ENCODE measurements around the gene SUSD6.
"Not testable (repeated sequence)": the region's sequence is repeated elsewhere in the genome, so short reads cannot be mapped to it uniquely, and the experiment has no call there.

Gene SUSD6

DNA sequence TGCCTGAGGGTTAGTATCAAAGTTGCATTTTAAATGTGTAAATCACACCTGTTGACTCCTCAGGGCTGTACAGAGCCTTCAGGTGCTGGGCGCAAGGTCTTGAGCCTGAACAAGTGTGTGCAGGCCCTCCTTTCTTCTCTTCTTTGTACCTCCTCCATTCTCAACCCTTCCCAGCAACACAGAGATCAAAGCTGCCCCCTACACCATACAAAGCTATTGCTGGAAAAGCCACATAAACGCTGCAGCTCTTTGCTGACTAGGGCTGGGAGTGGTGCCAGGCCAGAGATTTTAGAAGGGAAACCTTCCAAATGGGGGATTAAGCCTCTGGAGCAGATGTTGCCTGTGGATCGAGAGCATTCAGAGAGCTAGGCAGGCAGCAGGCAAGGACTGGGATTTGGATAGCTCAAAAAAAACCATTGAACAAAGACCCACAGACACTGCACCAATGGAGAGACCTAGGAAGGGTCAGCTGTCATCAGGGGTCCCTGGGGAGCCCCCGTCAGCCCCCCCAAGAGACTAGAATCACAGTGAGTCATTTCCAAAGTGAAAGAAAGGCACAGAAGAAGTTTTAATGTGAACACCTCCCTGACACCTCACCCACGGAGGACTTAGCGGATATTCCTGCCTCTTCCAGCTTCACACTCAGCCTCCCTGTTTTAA, 18.2 kb upstream of the SUSD6 start:
- DNase-seq = no peak

DNA sequence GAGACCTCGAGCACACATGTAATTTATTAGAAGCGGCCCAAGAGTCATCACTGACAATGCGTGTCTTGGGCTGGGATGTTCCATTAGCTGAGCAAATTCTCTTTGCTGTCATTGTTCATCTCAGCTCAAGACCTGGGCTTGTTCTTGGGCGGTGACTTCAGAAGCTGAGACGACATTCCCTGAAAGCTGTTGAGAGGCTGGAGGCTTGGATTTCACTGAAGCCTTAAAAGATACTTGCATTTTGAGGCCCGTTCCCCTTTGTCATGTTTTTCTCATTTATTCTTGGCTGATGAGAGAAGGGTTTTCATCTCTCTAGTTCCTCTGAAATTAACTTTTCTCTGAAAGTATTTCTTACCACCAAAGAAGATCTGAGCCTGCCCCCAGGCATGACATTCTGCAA, 16.6 kb upstream of the SUSD6 start:
- no peak for DNase-seq

DNA sequence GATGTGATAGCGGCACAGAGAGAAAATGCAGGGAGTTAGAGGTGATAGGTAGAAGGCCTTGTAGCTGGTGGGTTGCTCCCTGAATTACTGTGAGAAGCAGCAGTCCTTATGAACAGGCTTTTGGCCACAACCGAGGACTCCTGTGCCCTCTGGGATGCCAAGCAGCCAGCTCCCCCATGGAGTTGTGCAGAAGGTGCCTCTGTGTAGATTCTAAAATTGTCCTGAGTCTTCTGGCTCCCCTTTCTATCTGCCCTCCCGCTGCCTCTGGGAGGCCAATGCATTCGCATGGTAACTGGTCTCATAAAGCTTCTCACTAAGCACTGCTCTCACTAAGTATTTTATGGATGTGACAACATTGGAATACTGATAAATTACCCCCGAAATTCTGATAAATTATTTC, 16.1 kb upstream of the SUSD6 start:
- DNase-seq = no peak

DNA sequence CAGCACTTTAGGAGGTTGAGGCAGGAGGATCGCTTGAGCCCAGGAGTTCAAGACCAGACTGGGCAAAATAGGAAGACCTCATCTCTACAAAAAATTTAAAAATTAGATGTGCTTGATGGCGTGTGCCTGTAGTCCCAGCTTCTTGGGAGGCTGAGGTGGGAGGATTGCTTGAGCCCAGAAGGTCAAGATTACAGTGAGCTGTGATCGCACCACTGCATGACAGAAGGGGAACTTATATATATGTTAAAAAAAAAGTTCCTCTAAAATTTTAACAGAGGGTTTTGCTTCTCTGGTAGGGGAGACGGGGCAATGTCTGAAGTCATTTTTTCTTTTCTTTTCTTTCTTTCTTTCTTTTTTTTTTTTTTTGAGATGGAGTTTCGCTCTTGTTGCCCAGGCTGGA, 12.0 kb upstream of the SUSD6 start:
- not testable (repeated sequence) for DNase-seq

DNA sequence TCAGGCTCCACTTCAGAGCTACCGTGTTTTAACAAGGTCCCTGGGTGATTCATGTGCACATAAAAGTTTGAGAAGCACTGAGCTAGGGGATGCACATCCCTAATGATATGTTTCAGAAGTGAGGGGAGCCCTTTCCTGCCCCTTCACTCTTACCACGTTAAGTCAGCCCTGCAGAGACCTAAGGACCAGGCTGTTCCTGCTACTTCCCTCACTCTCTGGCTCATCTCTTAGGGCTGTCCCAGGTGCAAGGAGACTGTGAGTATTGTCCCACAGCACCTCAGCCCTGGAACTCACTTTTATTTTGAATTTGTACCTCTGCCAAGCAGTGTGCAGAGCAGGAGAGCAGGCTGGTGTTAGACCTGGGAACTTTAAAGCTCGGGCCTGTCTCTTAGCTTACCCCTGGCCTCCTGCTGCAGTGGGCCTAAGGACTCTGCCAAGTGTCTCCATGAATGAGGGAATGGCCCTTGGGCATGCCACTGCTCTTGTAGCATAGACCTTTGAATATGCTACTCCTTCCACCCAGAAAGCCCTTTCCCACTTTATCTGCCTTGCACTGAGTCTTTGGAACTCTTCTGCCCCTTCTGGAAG, 11.0 kb upstream of the SUSD6 start:
- no peak for DNase-seq

DNA sequence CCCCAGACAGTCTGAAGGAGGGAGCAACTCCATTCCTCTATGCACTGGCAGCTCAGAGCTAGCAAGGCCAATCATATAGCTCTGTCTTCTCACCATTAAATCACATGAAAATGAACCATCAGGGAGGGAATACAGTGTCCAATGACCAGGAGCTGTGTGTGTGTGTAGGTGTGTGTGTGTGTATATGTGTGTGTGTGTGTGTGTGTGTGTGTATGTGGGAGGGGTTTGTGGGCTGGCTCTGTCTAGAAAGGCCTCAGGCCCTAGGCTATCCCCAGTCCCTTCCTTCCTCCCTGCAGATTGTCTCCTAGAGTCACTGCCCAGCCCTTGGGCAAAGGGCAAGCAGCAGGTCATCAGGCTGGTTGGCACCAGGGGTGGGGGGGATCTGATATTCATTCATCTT, 5.7 kb upstream of the SUSD6 start:
- DNase-seq = peak; percentile 59

DNA sequence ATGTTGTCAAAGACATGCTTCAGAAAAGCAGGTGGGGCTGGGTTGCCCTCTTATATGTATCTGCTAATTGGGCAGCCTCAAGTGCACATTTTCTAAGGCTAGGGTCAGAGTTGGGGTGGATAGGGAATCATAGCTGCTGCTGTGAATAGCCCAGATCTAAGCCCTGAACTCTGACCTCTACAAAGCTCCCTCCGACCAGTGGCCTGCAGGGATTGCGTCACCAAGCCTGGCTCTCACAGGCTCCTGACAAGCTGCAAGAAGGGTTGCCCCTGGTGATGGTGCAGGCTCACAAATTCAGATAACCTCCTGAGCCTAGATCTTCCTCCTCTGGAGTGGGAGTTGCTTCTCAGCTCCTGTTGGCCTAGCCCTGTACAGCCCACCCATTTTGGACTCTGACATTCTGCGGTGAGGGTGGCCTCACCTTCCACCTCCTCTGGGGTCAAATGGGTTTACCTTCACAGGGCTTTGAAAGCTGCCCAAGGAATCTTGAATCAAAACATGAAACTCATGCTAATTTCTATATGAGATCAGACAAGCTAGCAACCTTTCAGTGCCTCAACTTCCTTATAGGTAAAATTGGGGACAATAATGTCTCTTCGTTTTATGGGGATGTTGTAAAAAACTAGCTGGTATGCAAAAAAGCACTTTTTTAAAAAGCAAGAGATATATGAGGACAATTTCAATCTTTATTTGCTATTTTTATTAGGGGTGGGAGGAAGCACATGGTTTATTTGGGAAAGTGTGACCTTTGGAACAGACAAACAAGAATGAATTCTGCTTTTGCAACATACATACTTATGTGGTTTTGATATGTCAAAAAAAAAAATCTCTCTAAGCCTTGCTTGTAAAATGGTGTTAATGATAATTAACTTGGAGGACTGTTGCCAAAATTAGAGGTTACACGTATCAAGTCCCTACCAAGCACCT, 4.9 kb upstream of the SUSD6 start:
- peak; percentile 79 for DNase-seq

DNA sequence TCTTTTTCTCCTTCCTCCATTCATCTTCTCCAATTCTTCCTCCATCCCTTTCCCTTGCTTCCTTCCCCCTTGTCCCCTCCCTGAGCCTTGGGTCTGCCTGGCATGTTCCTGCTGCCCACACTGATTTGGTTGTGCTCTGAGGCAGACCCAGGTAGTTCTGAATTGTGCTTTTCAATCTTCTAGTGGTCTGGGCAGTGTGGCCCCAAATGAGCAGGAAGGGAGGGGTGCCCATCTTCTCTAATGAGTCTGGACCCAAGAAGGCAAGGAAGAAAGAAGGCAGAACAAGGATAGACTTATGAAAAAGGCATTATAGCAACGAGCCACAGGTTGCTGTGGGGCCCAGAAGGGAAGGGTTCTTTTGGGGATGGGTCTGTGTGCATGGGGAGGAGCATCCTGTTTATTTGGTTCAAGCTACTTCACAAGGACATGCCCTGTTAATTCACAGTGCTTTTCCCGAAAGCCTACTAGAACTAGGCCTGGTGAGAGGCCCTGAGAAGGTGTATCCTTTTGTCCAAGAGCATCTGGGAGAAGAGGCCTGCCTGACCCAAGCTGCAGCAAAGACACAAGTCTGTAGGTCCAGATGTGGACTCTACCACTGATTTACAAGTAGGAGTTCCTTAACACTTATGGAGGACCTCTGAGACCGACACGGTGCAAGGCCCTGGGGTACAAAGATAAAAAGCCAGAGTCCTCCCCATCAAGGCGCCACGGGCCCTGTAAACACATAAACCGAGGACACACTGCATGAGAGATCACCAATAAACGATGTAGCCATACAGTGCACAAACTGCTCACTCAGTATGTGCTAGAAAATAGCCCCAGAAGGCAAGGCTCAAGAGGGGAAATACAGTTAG, 1.1 kb upstream of the SUSD6 start:
- DNase-seq = no peak

DNA sequence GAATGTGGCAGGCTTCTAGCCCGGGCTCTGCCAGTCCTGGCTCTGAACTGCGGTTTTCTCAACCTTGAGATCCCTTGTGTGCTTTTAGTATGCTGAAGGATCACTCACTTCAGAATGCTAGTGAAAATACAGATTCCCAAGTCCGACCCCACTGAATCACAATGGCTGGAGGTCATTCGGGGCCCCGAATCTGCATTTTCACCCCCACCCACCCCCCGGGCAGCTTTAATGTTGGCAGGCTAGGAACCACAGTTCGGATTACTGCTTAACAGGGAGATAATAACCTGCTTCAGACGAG, 573 bp upstream of the SUSD6 start:
- DNase-seq = no peak

DNA sequence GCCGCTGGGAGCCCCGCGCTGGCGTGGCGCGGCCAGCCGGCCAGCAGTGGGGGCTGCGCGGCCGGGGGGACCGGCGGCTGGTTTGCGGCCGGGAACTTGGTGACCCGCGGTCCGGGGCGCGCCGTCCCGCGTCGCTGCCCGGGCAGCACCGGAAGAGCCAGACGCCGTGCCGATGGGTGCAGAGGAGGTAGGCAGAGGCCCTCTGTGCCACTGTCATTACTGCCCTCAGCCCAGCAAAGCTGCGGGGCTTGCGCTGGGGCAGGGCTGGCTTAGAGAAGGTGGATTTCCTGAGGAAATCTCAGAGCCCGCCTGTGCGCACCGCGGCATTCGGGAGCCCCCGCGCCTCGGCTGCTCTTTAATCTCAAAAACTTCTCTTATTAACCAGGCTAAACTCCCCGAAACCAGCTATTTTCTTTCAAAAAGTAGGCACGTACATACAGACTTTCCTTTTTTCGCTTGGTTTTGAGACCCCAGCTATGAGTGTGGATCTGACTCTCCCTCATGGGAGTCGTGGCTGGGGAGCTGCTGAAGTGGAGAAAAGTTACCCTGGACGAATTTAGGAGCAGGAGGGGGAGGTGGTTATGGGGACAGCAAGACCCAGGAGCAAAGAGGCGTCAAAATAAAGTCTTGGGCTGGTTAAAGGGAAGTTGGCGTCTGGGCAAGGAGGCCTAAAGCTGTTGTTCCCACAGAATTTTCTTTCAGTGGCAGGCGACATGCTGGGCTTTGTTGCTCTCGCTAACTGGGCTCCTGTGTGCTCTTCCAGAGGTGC, 802 bp downstream of the SUSD6 start:
- DNase-seq = no peak

DNA sequence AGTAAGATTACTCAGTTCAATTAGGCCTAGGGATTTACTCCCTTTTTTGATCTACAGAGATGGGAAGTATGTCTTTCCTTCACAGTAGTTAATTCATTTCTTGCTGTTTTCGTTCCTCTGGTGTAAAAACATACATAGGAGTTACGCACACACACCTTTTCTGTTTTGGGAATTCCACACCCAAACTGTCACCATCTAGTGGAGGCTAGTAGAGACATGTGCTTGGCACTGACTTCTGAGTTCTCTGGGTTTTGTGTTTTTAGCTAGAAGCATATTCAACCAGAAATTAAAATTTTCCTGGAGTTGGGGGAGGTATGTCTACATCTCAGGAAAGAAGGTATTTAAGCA, 1.4 kb downstream of the SUSD6 start:
- no peak for DNase-seq

DNA sequence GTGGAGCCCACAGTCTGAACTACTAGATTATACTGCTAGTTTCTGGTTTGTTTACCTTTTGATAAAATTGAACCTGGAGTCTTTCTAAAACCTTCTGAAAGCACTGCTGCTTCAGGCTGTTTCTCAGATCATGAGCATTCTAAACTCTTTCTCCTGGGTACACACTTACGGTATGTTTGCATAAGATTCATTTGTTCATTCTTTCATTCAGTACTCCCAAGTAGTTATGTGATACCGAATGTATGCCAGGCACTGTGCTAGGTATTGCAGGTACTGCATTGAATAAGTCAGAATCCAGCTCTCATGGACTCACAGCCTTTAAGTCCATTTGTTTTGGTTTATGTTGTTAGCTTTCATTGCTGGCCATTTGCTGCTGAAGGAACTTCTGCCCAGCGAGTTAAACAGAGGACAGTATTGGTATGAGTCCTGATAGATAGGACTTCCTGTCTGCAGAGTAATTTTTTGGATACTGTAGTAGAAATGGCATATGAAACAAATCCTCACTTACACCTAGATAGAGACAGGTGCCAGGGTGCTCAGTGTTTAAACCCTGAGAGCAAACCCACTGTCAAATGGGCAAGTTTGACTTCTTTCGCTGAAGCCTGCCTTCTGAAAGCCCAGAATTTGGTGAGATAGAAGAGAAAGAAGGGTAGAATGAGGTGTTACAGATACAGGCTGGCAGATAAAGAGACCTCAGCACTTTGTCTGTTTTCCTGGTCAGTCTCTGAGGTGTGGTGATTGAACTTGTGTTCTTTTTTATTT, 2.1 kb downstream of the SUSD6 start:
- no peak for DNase-seq

DNA sequence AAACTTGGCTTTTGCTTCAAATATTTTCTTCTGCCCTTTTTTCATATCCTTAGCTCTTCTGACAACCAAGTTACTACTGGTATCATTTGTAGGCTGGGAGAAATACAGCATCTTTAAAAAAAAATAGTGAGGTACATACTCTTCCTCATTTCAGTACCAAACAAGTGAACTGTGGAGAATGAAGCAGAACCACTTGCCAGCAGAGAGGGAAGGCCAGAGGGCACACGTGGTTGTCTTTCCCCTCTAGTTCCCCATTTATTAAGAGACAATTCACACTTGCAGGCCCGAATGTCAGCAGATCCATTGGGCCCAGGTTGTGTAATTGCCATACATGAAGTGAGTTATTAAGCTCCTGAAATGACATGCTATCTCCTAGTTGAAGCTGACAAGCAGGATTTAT, 3.2 kb downstream of the SUSD6 start:
- no peak for DNase-seq

DNA sequence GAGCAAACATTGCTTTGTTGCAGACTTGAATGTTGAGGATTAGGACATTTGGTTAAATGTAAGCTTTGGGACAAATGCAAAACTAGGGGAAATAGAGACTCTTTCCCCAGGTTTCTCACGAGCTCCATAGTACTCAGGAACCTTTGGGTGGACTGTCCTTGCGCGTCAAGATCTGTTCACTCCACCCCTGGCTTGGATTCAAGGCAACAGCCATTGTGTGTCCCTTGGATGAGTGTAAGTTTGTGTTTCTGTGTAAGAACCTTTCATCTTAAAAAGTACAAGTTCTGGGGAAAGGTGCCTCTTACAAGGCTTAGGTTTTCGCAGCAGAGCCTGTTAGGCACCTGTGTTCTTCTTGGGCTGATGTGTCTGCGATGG, 3.7 kb downstream of the SUSD6 start:
- no peak for DNase-seq

DNA sequence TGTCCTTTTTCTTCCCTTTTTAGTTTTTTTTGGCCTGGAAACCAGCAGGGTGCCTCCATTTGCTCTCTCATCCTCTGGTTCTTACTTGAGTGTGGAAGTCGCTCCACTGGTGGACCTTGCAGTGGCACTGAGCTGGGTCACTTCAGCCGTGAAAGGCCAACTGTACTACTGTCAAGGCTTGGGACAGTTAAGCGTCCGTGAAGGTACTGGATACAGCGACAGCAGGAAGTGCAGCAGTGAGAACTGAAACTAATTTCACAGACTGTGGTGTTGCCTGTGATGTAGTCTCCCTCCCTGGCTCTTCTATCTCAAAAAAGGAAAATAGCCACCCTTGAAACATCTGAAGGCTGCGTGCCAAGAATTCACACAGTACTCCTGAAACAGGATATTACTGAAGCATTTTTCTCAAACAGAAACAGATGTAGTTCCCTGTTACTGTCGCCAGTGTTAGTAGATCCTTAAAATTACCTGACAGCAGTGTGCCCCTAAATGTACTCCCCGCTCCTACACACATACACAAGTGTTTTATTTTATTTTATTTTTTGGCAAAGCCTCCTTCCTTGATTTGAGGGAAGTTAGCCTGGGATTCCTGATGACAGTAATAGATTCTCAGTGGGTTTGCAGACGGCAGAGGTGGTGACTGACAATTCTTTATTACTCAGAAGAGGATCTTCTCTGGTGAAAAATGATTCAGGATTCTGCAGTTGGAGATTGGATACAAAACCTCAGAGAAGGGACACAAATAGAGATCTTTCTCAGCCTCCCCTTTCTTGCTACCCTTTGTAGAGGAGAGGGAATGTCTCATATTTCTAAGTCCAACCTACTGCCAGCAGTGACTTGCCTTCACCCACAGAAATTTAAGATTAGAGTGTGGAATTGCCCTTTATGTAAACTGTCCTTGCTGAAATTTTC, 4.4 kb downstream of the SUSD6 start:
- DNase-seq = no peak

DNA sequence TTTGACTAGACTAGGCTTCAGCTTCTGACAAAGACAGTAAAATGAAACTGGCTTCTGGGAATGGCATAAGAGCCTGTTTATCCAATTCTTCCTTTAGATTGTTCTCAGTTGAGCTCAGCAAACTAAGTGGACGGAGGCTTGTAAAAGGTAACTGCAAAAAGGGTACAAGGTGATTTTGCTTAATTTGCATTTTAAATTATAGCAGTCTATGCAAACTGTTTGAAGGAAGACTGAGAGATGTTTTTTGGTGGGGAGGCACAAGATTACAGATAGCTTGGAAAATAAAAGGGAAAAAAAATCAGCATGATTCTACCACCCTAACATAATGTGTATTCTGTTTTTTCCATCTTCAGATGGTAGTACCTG, 5.0 kb downstream of the SUSD6 start:
- DNase-seq = no peak

DNA sequence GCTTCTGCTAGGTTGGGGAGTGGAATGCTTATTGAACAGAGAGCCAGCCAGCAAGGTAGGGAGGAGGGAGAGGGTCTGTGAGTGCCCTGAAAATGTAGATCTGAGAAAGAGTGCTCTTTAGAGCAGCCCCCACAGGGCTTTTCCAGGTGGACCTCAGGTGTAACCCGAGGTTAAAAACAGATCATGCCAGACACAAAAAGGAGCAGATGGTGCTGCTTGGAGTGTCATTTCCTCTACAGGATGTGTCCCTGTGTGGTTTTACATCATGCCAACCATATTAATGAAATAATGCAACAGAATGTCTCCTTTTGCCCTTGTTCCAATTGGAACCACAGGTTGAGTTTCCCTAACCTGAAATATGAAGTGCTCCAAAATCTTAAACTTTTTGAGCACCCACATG, 6.4 kb downstream of the SUSD6 start:
- no peak for DNase-seq

DNA sequence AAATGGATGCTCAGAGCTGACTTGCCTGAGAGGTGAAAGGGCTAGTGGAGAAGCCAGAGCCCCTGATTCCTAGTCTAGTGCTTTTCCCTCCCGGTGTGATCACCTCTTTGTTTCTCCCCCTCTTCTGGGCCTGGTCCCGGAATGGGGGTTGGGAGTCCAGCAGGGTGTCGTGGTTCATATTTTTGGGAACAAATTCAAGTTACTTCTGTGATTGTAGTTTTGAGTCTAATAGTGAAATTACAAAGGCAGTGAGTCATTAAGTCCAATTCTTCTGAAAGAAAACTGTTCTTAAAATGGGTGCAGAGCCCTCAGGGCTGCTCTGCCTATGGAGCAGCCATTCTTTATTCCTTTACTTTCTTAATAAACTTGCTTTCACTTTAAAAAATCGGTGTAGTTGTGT, 7.6 kb downstream of the SUSD6 start:
- DNase-seq = no peak

DNA sequence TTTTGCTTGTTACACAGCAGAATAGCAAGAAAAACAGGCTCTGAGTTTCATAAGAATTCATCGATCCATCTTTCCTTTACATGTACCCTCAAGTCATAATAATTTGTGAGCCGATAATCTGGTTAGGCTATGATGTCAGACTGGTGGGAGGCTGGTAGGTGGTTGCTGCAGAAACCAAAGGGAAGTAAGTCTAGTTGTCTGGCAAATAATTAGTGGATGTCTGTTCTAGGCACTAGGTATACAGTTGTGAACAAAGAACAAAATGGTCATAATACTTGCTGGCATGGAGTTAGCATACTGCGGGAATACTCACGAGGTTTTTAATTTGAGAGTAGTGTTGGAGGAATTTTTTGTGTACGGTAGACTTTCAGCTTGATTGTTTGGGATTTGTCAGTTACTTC, 8.8 kb downstream of the SUSD6 start:
- no peak for DNase-seq

DNA sequence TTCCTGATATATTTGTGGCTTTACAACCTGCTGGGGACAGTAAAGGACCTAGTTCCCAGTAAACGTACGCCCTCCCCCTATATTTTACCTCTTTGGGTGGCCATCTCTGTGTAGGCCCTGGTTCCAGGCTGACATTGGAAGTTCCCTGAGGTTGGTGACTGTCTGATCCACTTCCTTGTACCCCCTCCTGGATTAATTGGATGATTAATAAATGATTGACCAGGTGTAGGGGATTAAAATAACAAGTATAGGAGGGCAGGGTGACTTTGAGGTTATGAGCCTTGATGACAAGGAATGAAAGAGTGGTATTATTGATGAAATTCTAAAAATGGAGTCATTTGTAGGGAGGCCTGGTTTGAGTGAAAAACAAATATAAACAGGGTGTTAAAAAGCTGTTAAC, 9.6 kb downstream of the SUSD6 start:
- no peak for DNase-seq

DNA sequence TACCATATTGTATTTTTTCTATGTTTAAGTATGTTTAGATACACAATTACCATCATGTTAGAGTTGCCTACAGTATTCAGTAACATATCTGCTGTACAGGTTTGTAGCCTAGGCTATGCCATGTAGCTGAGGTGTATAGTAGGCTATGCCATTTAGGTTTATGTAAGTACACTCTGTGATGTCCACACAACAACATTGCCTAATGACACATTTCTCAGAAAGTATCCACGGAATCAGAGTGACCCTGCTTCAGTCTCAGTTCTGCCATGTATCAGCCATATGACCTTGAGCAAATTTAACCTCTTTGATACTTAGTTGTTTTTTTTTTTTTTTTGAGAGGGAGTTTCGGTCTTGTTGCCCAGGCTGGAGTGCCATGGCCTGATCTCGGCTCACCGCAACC, 12.7 kb downstream of the SUSD6 start:
- no peak for DNase-seq
